Measurements from ENCODE around the gene AP1G2.
A peak's percentile ranks its signal among the peaks of the same experiment; 100 is the strongest.
"Not testable (repeated sequence)": the region's sequence is repeated elsewhere in the genome, so short reads cannot be mapped to it uniquely, and the experiment has no call there.

AP1G2 gene

GRCh38 chr14:23590198-23590597 is 22.6 kb upstream of the AP1G2 start:
- DNase-seq, result no peak

- no peak for DNase-seq
Measured at GRCh38 chr14:23589606-23590005, 22.0 kb upstream of the AP1G2 start.

- peak; percentile 93 for DNase-seq
Measured at GRCh38 chr14:23588884-23589598, 21.4 kb upstream of the AP1G2 start.

GRCh38 chr14:23584527-23585203 is 17.1 kb upstream of the AP1G2 start:
- DNase-seq, result not testable (repeated sequence)

GRCh38 chr14:23583761-23584526 is 16.4 kb upstream of the AP1G2 start:
- DNase-seq, result not testable (repeated sequence)

- no peak for DNase-seq
Measured at GRCh38 chr14:23582906-23583760, 15.5 kb upstream of the AP1G2 start.

GRCh38 chr14:23580948-23581281 is 13.3 kb upstream of the AP1G2 start:
- DNase-seq, result no peak

- no peak for DNase-seq
Measured at GRCh38 chr14:23580152-23580926, 12.7 kb upstream of the AP1G2 start.

GRCh38 chr14:23579739-23580138 is 12.1 kb upstream of the AP1G2 start:
- DNase-seq, result no peak

- DNase-seq, result no peak
Measured at GRCh38 chr14:23579311-23579630, 11.7 kb upstream of the AP1G2 start.

- DNase-seq, result peak; percentile 37
Measured at GRCh38 chr14:23578560-23579310, 11.1 kb upstream of the AP1G2 start, which contains the start of gene JPH4. TSS of gene JPH4 (minus strand) at chr14:23578790. CDS start at chr14:23577453, 1,337 bp downstream.

- DNase-seq, result no peak
Measured at GRCh38 chr14:23577710-23578392, 10.3 kb upstream of the AP1G2 start.

GRCh38 chr14:23577004-23577681 is 9.6 kb upstream of the AP1G2 start:
- DNase-seq, result no peak

- DNase-seq, result peak; percentile 57
Measured at GRCh38 chr14:23573384-23574015, 5.9 kb upstream of the AP1G2 start.

- DNase-seq, result no peak
Measured at GRCh38 chr14:23572836-23573235, 5.2 kb upstream of the AP1G2 start.

- no peak for DNase-seq
Measured at GRCh38 chr14:23572524-23572828, 4.9 kb upstream of the AP1G2 start.

GRCh38 chr14:23571701-23572523 is 4.3 kb upstream of the AP1G2 start:
- no peak for DNase-seq

- no peak for DNase-seq
Measured at GRCh38 chr14:23570806-23571483, 3.4 kb upstream of the AP1G2 start.

Measured in NCI-H1436 (cell line).